IMR-90 (cell line): Measurements from ENCODE around the gene NCAM1. TPM values are rescaled to one million over a fixed set of nuclear protein-coding genes. Genes with fewer than 3 reads are reported as not detected.

Source experiments
- ATAC-seq: fragments of 200-7000 bp; cut with Tn5 transposase; 2 replicates; pipeline ENCODE4 v1.9.1; 2020; ENCODE audit warnings: low read depth, mild to moderate bottlenecking, moderate library complexity
- BruUV-seq: library from RNA; stranded (reverse); fragments of 400-500 nt; replicated peaks from 2 replicates; lab custom pipeline; 2021; lab: Mats Ljungman, UMichigan
- CTCF ChIA-PET: fragments of 300-600 bp; formaldehyde crosslinking; extraction: SDS; loops from one replicate; lab custom pipeline; 2021; ENCODE audit warnings: antibody characterized with exemption; lab: Yijun Ruan, JAX
- POLR2A ChIA-PET: fragments of 300-600 bp; sonication (Branson Sonifier 250); formaldehyde crosslinking; loops from one replicate; lab custom pipeline; 2022; ENCODE audit warnings: antibody characterized with exemption; ENCODE audit not compliant: unreplicated experiment; lab: Charles Lee
- DNase-seq: peaks from one replicate; pipeline ENCODE4 v3.0.0; 2013
- H2AFZ ChIP-seq: replicated peaks from 2 replicates; pipeline ENCODE3; 2013; ENCODE audit warnings: low read length, mild to moderate bottlenecking; ENCODE audit not compliant: poor library complexity
- H2AK5ac ChIP-seq: 2 replicates; pipeline ENCODE4 v1.6.1; 2013; ENCODE audit warnings: low read depth, low read length, inconsistent platforms
- H2AK9ac ChIP-seq: replicated peaks from 2 replicates; pipeline ENCODE3; 2013; ENCODE audit warnings: mild to moderate bottlenecking, low read depth, low read length, moderate library complexity; ENCODE audit not compliant: poor library complexity
- H2BK120ac ChIP-seq: 2 replicates; pipeline ENCODE4 v1.6.1; 2013; ENCODE audit warnings: low read depth, low read length, inconsistent platforms
- H2BK15ac ChIP-seq: 3 replicates; pipeline ENCODE4 v1.6.1; 2013; ENCODE audit warnings: low read depth, low read length, inconsistent platforms
- H2BK20ac ChIP-seq: 2 replicates; pipeline ENCODE4 v1.6.1; 2013; ENCODE audit warnings: low read depth, mild to moderate bottlenecking, inconsistent platforms, low read length, moderate library complexity
- H2BK5ac ChIP-seq: 2 replicates; pipeline ENCODE4 v1.6.1; 2013; ENCODE audit warnings: mild to moderate bottlenecking, low read depth, low read length, inconsistent platforms; ENCODE audit not compliant: poor library complexity, severe bottlenecking
- H3K14ac ChIP-seq: replicated peaks from 2 replicates; pipeline ENCODE4 v1.6.1; 2013; ENCODE audit warnings: low read depth, low read length, inconsistent platforms
- H3K18ac ChIP-seq: 2 replicates; pipeline ENCODE4 v1.6.1; 2013; ENCODE audit warnings: low read depth, low read length, control low read depth
- H3K23ac ChIP-seq: 2 replicates; pipeline ENCODE4 v1.6.1; 2013; ENCODE audit warnings: low read depth, low read length, inconsistent platforms
- H3K27ac ChIP-seq: 2 replicates; pipeline ENCODE4 v1.5.1; 2013; ENCODE audit warnings: mild to moderate bottlenecking, control low read depth, low read length; ENCODE audit not compliant: insufficient read depth
- H3K27me3 ChIP-seq: 2 replicates; pipeline ENCODE4 v1.6.1; 2013; ENCODE audit warnings: low read length; ENCODE audit not compliant: control insufficient read depth, insufficient read depth
- H3K36me3 ChIP-seq: 2 replicates; pipeline ENCODE4 v1.6.1; 2013; ENCODE audit warnings: low read length, mixed read lengths; ENCODE audit not compliant: control insufficient read depth, insufficient read depth
- H3K4ac ChIP-seq: 2 replicates; pipeline ENCODE4 v1.6.1; 2013; ENCODE audit warnings: low read depth, low read length, inconsistent platforms
- H3K4me1 ChIP-seq: 2 replicates; pipeline ENCODE4 v1.6.1; 2013; ENCODE audit warnings: low read length, mixed read lengths; ENCODE audit not compliant: control insufficient read depth, insufficient read depth
- H3K4me2 ChIP-seq: 2 replicates; pipeline ENCODE4 v1.6.1; 2013; ENCODE audit warnings: low read depth, mild to moderate bottlenecking, control low read depth, low read length, moderate library complexity
- H3K4me3 ChIP-seq: 2 replicates; pipeline ENCODE4 v1.5.1; 2013; ENCODE audit warnings: low read depth, mild to moderate bottlenecking, control low read depth, low read length, moderate library complexity; ENCODE audit not compliant: insufficient read depth
- H3K56ac ChIP-seq: 2 replicates; pipeline ENCODE4 v1.6.1; 2013; ENCODE audit warnings: low read length, inconsistent platforms; ENCODE audit not compliant: insufficient read depth; ENCODE audit errors: extremely low read depth
- H3K79me1 ChIP-seq, 2 experiments: 2 replicates each; pipeline ENCODE4 v1.6.1; 2013; ENCODE audit warnings: low read length in 2 of 2, inconsistent platforms in 1 of 2, low read depth in 1 of 2
- H3K9ac ChIP-seq: 2 replicates; pipeline ENCODE4 v1.6.1; 2013; ENCODE audit warnings: low read depth, low read length, control low read depth
- H3K9me1 ChIP-seq: 2 replicates; pipeline ENCODE4 v1.6.1; 2013; ENCODE audit warnings: low read length, inconsistent platforms; ENCODE audit not compliant: insufficient read depth
- H3K9me3 ChIP-seq: 2 replicates; pipeline ENCODE4 v1.6.1; 2013; ENCODE audit warnings: low read length; ENCODE audit not compliant: control insufficient read depth, insufficient read depth
- H4K20me1 ChIP-seq: 2 replicates; pipeline ENCODE4 v1.6.1; 2013; ENCODE audit warnings: low read length, inconsistent platforms; ENCODE audit not compliant: insufficient read depth
- H4K5ac ChIP-seq: 2 replicates; pipeline ENCODE4 v1.6.1; 2013; ENCODE audit warnings: mild to moderate bottlenecking, low read depth, low read length, control low read depth
- H4K8ac ChIP-seq, 2 experiments: 2 replicates each; pipeline ENCODE4 v1.6.1; 2013; ENCODE audit warnings: low read depth in 2 of 2, low read length in 2 of 2, control low read depth in 1 of 2, inconsistent platforms in 1 of 2
- H4K91ac ChIP-seq: 2 replicates; pipeline ENCODE4 v1.6.1; 2013; ENCODE audit warnings: low read depth, low read length, inconsistent platforms; ENCODE audit not compliant: insufficient read depth
- CHD1 ChIP-seq: IDR thresholded peaks from 2 replicates; pipeline ENCODE4 v1.6.1; 2012; ENCODE audit warnings: low read depth, low read length, improper control_type of control experiment
- ELK1 ChIP-seq: fragments of 150-350 bp; IDR thresholded peaks from 2 replicates; pipeline ENCODE4 v1.6.1; 2016; ENCODE audit warnings: low read depth, mild to moderate bottlenecking, low read length, moderate library complexity, borderline replicate concordance
- FOS ChIP-seq: fragments of 150-350 bp; IDR thresholded peaks from 2 replicates; pipeline ENCODE4 v1.6.1; 2016; ENCODE audit warnings: low read depth, low read length
- MAFK ChIP-seq: IDR thresholded peaks from 2 replicates; pipeline ENCODE4 v1.6.1; 2012; ENCODE audit warnings: low read depth, low read length, improper control_type of control experiment
- MAZ ChIP-seq: IDR thresholded peaks from 2 replicates; pipeline ENCODE4 v1.6.1; 2012; ENCODE audit warnings: low read depth, mild to moderate bottlenecking, low read length, improper control_type of control experiment, moderate library complexity, borderline replicate concordance
- MXI1 ChIP-seq: IDR thresholded peaks from 2 replicates; pipeline ENCODE4 v1.6.1; 2012; ENCODE audit warnings: low read depth, mild to moderate bottlenecking, low read length, moderate library complexity, borderline replicate concordance
- NFE2L2 ChIP-seq: fragments of 150-350 bp; IDR thresholded peaks from 2 replicates; pipeline ENCODE4 v1.6.1; 2016; ENCODE audit warnings: low read depth, mild to moderate bottlenecking, low read length
- RAD21 ChIP-seq: IDR thresholded peaks from 2 replicates; pipeline ENCODE4 v1.6.1; 2012; ENCODE audit warnings: low read length, improper control_type of control experiment
- RCOR1 ChIP-seq: IDR thresholded peaks from 2 replicates; pipeline ENCODE4 v1.6.1; 2012; ENCODE audit warnings: mild to moderate bottlenecking, low read length, improper control_type of control experiment; ENCODE audit not compliant: insufficient replicate concordance
- RFX5 ChIP-seq: IDR thresholded peaks from 2 replicates; pipeline ENCODE4 v1.8.0; 2012; ENCODE audit warnings: low read depth, mild to moderate bottlenecking, low read length, moderate library complexity
- SMC3 ChIP-seq: fragments of 150-350 bp; IDR thresholded peaks from 2 replicates; pipeline ENCODE4 v1.6.1; 2016; ENCODE audit warnings: low read depth, mild to moderate bottlenecking, antibody characterized with exemption, low read length, moderate library complexity
- USF2 ChIP-seq: fragments of 150-350 bp; IDR thresholded peaks from 2 replicates; pipeline ENCODE4 v1.6.1; 2017; ENCODE audit warnings: mild to moderate bottlenecking, antibody characterized with exemption, low read length, low read depth
- WGBS, 2 experiments: methylation state at CpG; one replicate each; pipeline versions ENCODE4 v1.1.5 to v1.1.7; 2013; ENCODE audit warnings: missing lambda C conversion rate in 2 of 2; ENCODE audit not compliant: insufficient read length in 1 of 2; ENCODE audit errors: extremely low coverage in 2 of 2; 5-methylcytosine and 5-hydroxymethylcytosine counted together
- dilution Hi-C: fragments of 300-500 bp; cut with HindIII; formaldehyde crosslinking; loops from one replicate; pipeline ENCODE4 v1.14.3; 2018; ENCODE audit warnings: low sequenced_read_pairs; ENCODE audit not compliant: unreplicated experiment
- in situ Hi-C: fragments of 300-500 bp; cut with MboI; formaldehyde crosslinking; loops from 3 replicates; pipeline ENCODE4 v1.14.3; 2019; ENCODE audit warnings: low sequenced_read_pairs, inconsistent platforms, mixed read lengths
- intact Hi-C: fragments of 100-400 bp; cut with micrococcal nuclease; formaldehyde crosslinking; loops from 2 replicates; pipeline ENCODE4 v1.10.0; 2022
- polyA plus RNA-seq, 3 experiments: library from polyadenylated mRNA; depleted of rRNA; stranded (reverse); fragments of >200 nt; gene quantifications; 2 replicates each; pipeline ENCODE4 v1.2.3, GENCODE V29; 2012; ENCODE audit warnings: low replicate concordance in 1 of 3
- total RNA-seq: library from RNA; depleted of rRNA; stranded (reverse); fragments of >200 nt; gene quantifications from 2 replicates; pipeline ENCODE4 v1.2.3, GENCODE V29; 2012
- TF ChIP-seq, protein P1 (sequence below): conservative IDR thresholded peaks from 2 replicates; pipeline ENCODE4 v1.5.1; 2012; ENCODE audit warnings: mild to moderate bottlenecking, low read depth, low read length, improper control_type of control experiment

The NCAM1 gene
- total and polyA plus RNA-seq, 2 of the 4 experiments (the other 2 are of a cell fraction), result 0.09 to 0.18 TPM

DNA sequence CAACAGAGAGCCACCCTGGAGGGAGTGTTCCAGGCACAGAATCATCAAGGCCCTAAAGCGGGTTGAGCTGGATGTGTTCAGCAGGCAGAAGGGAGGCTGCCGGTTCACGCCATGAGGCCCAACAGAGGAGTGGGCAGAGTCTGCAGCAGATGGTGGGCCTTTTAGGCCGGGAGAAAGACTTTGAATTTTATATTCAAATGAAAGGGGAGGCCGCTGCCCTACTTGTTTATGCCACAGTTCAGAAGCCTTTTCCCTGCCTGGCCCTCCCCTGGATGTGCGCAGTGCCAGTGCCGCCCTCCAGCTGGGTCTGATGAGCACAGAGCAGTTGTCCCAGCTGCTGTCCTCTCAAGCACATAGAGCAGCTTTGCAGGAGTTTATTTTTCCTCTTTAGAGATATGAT lies 306.3 kb downstream of the NCAM1 start:
- POLR2A ChIA-PET, result no interaction called here
- H3K14ac ChIP-seq, result no peak overlapping the region

More for the DNA sequence above, 306.3 kb downstream of the NCAM1 start:
- Histone ChIP-seq H3K4me1 (no peaks in the 10 kb centered on the region), H2AFZ (no peak overlapping the region), H3K4ac (no peak overlapping the region), H4K20me1 (no peaks in the 10 kb centered on the region; the same call in 1 of the 2 replicates), H4K5ac (no peak overlapping the region), H3K36me3 (no peaks in the 10 kb centered on the region), H4K8ac (no peak overlapping the region), H3K9me3 (no peaks in the 10 kb centered on the region), H2BK20ac (no peak overlapping the region), H3K4me2 (no peak overlapping the region), H3K9me1 (no peaks in the 10 kb centered on the region), H3K27ac (no peak overlapping the region), H3K9ac (no peak overlapping the region), H2BK5ac (no peak overlapping the region), H4K91ac (no peak overlapping the region), H2BK15ac (no peak overlapping the region), H2AK5ac (no peak overlapping the region), H2AK9ac (peak overlapping the region; percentile 21), H3K23ac (no peak overlapping the region), H3K18ac (no peak overlapping the region), H3K79me1 (no peaks in the 10 kb centered on the region), H3K4me3 (no peak overlapping the region), H2BK120ac (no peak overlapping the region), H3K27me3 (no peaks in the 10 kb centered on the region; the same call in 1 of the 2 replicates), H3K56ac (no peak overlapping the region)
- intact Hi-C loops (no loop called here), in situ Hi-C loops (no loop called here), dilution Hi-C loops (no loop called here)
- TF ChIP-seq CHD1 (no peak), USF2 (no peak), MXI1 (no peak), FOS (no peak), NFE2L2 (no peak), RFX5 (no peak), RCOR1 (no peak), MAFK (no peak), RAD21 (no peak), MAZ (no peak), ELK1 (no peak), SMC3 (no peak)
- TF ChIP-seq, protein P1, sequence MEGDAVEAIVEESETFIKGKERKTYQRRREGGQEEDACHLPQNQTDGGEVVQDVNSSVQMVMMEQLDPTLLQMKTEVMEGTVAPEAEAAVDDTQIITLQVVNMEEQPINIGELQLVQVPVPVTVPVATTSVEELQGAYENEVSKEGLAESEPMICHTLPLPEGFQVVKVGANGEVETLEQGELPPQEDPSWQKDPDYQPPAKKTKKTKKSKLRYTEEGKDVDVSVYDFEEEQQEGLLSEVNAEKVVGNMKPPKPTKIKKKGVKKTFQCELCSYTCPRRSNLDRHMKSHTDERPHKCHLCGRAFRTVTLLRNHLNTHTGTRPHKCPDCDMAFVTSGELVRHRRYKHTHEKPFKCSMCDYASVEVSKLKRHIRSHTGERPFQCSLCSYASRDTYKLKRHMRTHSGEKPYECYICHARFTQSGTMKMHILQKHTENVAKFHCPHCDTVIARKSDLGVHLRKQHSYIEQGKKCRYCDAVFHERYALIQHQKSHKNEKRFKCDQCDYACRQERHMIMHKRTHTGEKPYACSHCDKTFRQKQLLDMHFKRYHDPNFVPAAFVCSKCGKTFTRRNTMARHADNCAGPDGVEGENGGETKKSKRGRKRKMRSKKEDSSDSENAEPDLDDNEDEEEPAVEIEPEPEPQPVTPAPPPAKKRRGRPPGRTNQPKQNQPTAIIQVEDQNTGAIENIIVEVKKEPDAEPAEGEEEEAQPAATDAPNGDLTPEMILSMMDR, result no peak
- ATAC-seq (no peak), DNase-seq (no peak)
- CTCF ChIA-PET, result no interaction called here
- no TSS peak for BruUV-seq
- 55% methylated on average over 4 of the region's 7 CpGs; no CpG with 5 or more reads in 1 of the 2 experiments for WGBS, 2 experiments
